OCI-LY7 (cell line): ENCODE measurements around the gene NUDT22. TPM values are rescaled to one million over a fixed set of nuclear protein-coding genes. Genes with fewer than 3 reads are reported as not detected.

ENCODE experiments used
- BruUV-seq: library from RNA; stranded (reverse); fragments of 400-500 nt; replicated peaks from 2 replicates; lab custom pipeline; 2021; lab: Mats Ljungman, UMichigan
- CTCF ChIA-PET: fragments of 300-600 bp; sonication (Branson Sonifier 250); formaldehyde crosslinking; loops from one replicate; lab custom pipeline; 2022; ENCODE audit warnings: antibody characterized with exemption; ENCODE audit not compliant: unreplicated experiment; lab: Charles Lee
- POLR2A ChIA-PET: fragments of 300-600 bp; sonication (Branson Sonifier 250); formaldehyde crosslinking; loops from one replicate; lab custom pipeline; 2022; ENCODE audit warnings: antibody characterized with exemption; lab: Charles Lee
- DNase-seq: peaks from one replicate; pipeline ENCODE4 v3.0.0-alpha.2; 2015; ENCODE audit warnings: low spot score
- H2AFZ ChIP-seq: fragments of 200-600 bp; sonication (generic), shearing (Covaris generic); 2 replicates; pipeline ENCODE4 v1.6.1; 2014; ENCODE audit warnings: mild to moderate bottlenecking, antibody characterized with exemption, low read length, moderate library complexity
- H3K27ac ChIP-seq: fragments of 200-600 bp; sonication (generic); 2 replicates; pipeline ENCODE4 v1.5.1; 2014; ENCODE audit warnings: mixed run types, low read depth, mild to moderate bottlenecking, moderate library complexity, low read length, inconsistent platforms; ENCODE audit not compliant: poor library complexity, severe bottlenecking
- H3K36me3 ChIP-seq: fragments of 200-600 bp; sonication (generic); 2 replicates; pipeline ENCODE4 v1.6.1; 2014; ENCODE audit warnings: mild to moderate bottlenecking, antibody characterized with exemption, low read length, moderate library complexity, mixed read lengths; ENCODE audit not compliant: insufficient read depth
- H3K4me1 ChIP-seq: fragments of 200-600 bp; sonication (generic); 2 replicates; pipeline ENCODE4 v1.5.1; 2014; ENCODE audit warnings: mild to moderate bottlenecking, low read length; ENCODE audit not compliant: insufficient read depth, poor library complexity, severe bottlenecking
- H3K4me2 ChIP-seq: fragments of 200-600 bp; sonication (generic); 2 replicates; pipeline ENCODE4 v1.6.1; 2014; ENCODE audit warnings: mild to moderate bottlenecking, low read length
- H3K4me3 ChIP-seq: fragments of 200-600 bp; sonication (generic); 2 replicates; pipeline ENCODE4 v1.5.1; 2014; ENCODE audit warnings: mild to moderate bottlenecking, low read depth, low read length; ENCODE audit not compliant: poor library complexity, severe bottlenecking
- H3K79me2 ChIP-seq: fragments of 200-600 bp; sonication (generic); 2 replicates; pipeline ENCODE4 v1.6.1; 2016; ENCODE audit warnings: low read depth, mild to moderate bottlenecking, low read length, moderate library complexity, mixed read lengths; ENCODE audit not compliant: insufficient read depth
- H3K9me2 ChIP-seq: fragments of 200-600 bp; sonication (generic); 2 replicates; pipeline ENCODE4 v1.6.1; 2016; ENCODE audit warnings: mild to moderate bottlenecking, low read length, mixed read lengths; ENCODE audit not compliant: insufficient read depth
- H3K9me3 ChIP-seq: fragments of 200-600 bp; sonication (generic); 2 replicates; pipeline ENCODE4 v1.6.1; 2014; ENCODE audit warnings: mild to moderate bottlenecking, mixed run types, low read length, mixed read lengths
- H4K20me1 ChIP-seq: fragments of 200-600 bp; sonication (generic); 2 replicates; pipeline ENCODE4 v1.6.1; 2014; ENCODE audit warnings: mild to moderate bottlenecking, antibody characterized with exemption, low read length, moderate library complexity, mixed read lengths; ENCODE audit not compliant: insufficient read depth
- CTCF ChIP-seq: fragments of 200-600 bp; sonication (generic); conservative IDR thresholded peaks from 2 replicates; pipeline ENCODE4 v1.5.1; 2014; ENCODE audit warnings: mild to moderate bottlenecking, antibody characterized with exemption, low read length, moderate library complexity, mixed read lengths
- EZH2phosphoT487 ChIP-seq: fragments of 200-600 bp; sonication (generic); IDR thresholded peaks from 2 replicates; pipeline ENCODE4 v1.6.1; 2018; ENCODE audit warnings: low read depth, borderline replicate concordance, mild to moderate bottlenecking, mixed run types, antibody characterized with exemption, low read length, moderate library complexity, mixed read lengths
- intact Hi-C: fragments of 100-400 bp; cut with micrococcal nuclease; formaldehyde crosslinking; loops from one replicate; pipeline ENCODE4 v1.10.0; 2022; ENCODE audit not compliant: unreplicated experiment
- total RNA-seq, 2 experiments: library from RNA; depleted of rRNA in 1 of 2; stranded (reverse); fragments of >200 nt in 1 of 2; shearing (Covaris generic) in 1 of 2; gene quantifications; 2 replicates each; pipeline ENCODE4 v1.2.3, GENCODE V29; 2014 to 2022

NUDT22 gene
- total RNA-seq, 2 experiments from 2014 or later, result 81.4 to 98.4 TPM

GRCh38 chr11:64244107-64244506 lies 18.0 kb downstream of the NUDT22 start:
- Histone ChIP-seq H3K27ac (peak overlapping the region; percentile 4), H3K9me2 (no peaks in the 10 kb centered on the region), H3K4me1 (peaks cover 51% of the 10 kb centered on the region), H3K4me2 (no peak overlapping the region), H3K79me2 (peaks cover 28% of the 10 kb centered on the region), H3K9me3 (no peaks in the 10 kb centered on the region), H4K20me1 (no peaks in the 10 kb centered on the region), H3K36me3 (peaks cover 29% of the 10 kb centered on the region), H2AFZ (no peak overlapping the region), H3K4me3 (no peak overlapping the region)
- BruUV-seq, result no TSS peak
- ChIA-PET POLR2A (interaction anchor here (0.9 kb wide), 1 partner anchor 20 kb away, joined by 5 read pairs; no protein-coding TSS in a partner anchor), CTCF (interaction anchor here (0.7 kb wide), 1 partner anchor 60 kb away, joined by 3 read pairs; no protein-coding TSS in a partner anchor)
- TF ChIP-seq EZH2phosphoT487 (no peak), CTCF (no peak)
- intact Hi-C loops, result no loop called here
- DNase-seq, result no peak

GRCh38 chr11:64244966-64245365 lies 18.9 kb downstream of the NUDT22 start:
- intact Hi-C loops, result no loop called here
- H3K9me3 ChIP-seq, result no peaks in the 10 kb centered on the region
- ChIA-PET CTCF (interaction anchor here (0.7 to 1.4 kb wide), 2 partner anchors 13 to 73 kb away, joined by 3 read pairs; partner anchors contain the start of genes PRDX5 and TRMT112), POLR2A (interaction anchor here (0.6 to 2.0 kb wide), 6 partner anchors 15 to 40 kb away, joined by 3 to 8 read pairs (median 4); partner anchors contain the start of genes DNAJC4, FERMT3, NUDT22 and TRPT1)
- no peak overlapping the region for H2AFZ ChIP-seq
- no peaks in the 10 kb centered on the region for H3K9me2 ChIP-seq
- H4K20me1 ChIP-seq, result no peaks in the 10 kb centered on the region
- H3K4me3 ChIP-seq, result peak overlapping the region; percentile 88
- H3K79me2 ChIP-seq, result peaks cover 28% of the 10 kb centered on the region
- DNase-seq, result no peak
- H3K36me3 ChIP-seq, result peaks cover 29% of the 10 kb centered on the region
- TF ChIP-seq EZH2phosphoT487 (no peak), CTCF (no peak)
- peak overlapping the region; percentile 69 for H3K27ac ChIP-seq
- no TSS peak for BruUV-seq
- H3K4me1 ChIP-seq, result peaks cover 51% of the 10 kb centered on the region
- H3K4me2 ChIP-seq, result peak overlapping the region; percentile 81

- Histone ChIP-seq H3K79me2 (peaks cover 28% of the 10 kb centered on the region), H3K36me3 (peaks cover 29% of the 10 kb centered on the region), H3K9me3 (no peaks in the 10 kb centered on the region), H3K4me2 (peak overlapping the region; percentile 81), H3K4me3 (peak overlapping the region; percentile 88), H2AFZ (no peak overlapping the region), H3K4me1 (peaks cover 51% of the 10 kb centered on the region), H3K27ac (peak overlapping the region; percentile 69), H3K9me2 (no peaks in the 10 kb centered on the region), H4K20me1 (no peaks in the 10 kb centered on the region)
- no TSS peak for BruUV-seq
- ChIA-PET CTCF (interaction anchor here (0.7 to 1.4 kb wide), 3 partner anchors 13 to 72 kb away, joined by 3 read pairs; partner anchors contain the start of genes PRDX5 and TRMT112), POLR2A (interaction anchor here (0.6 to 2.0 kb wide), 6 partner anchors 15 to 41 kb away, joined by 3 to 8 read pairs (median 4); partner anchors contain the start of genes DNAJC4, FERMT3, NUDT22 and TRPT1)
- DNase-seq, result peak; percentile 57
- TF ChIP-seq CTCF, result no peak
- no peak for TF ChIP-seq EZH2phosphoT487
- intact Hi-C loops, result no loop called here
Measured at GRCh38 chr11:64245401-64245796, 19.3 kb downstream of the NUDT22 start.
